ENCODE results near the gene EHHADH. TPM values are rescaled to one million over a fixed set of nuclear protein-coding genes. Genes with fewer than 3 reads are reported as not detected.

EHHADH gene
- total and polyA plus RNA-seq, 9 of the 15 experiments (the other 6 are each of a cell fraction or from before 2014, with no cell fraction given) = 3.6 to 6.4 (median 5.4) TPM

DNA sequence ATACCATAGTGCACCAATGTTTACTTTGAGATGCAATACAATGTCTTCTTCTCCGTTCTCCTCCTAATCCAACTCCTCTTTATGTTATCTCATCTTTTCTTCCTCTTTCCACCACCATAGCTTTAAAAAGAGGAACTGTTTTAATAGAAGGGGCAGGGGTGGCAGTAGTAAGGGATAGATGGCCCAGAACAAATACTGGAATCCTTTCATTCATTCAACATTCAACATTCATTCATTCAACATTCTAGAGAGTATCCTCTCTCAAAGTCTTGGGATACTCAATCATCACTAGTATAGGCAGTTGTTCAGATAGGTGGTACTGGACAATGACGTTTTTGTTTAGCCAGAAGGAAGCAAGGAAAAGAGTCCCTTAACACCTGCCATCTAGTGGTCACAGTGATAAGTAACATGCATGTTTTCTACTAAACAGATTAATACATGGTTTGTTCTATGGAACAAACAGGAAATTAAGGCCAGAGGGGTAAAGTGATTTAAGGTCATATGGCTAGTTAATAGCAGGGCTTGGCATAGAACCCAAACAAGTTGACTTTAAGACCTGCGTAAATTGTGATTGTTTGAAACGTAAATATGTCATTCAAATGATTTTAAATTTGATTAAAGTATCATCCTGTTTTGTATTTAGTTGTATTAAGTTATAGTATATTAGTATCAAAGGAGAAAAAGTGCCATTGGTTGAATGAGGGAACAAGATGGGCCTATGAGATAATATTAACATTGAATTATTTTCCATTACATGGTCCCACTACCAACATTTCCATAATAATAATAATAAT lies 26.9 kb upstream of the EHHADH start (continued):
- 0 out of 2 replicates have a peak, but pooled peaks have one; percentile 22 for TF ChIP-seq GATAD2B (IDR thresholded peaks at IDR 0.05; ENCODE audit: borderline replicate concordance)
- no peak for TF ChIP-seq SMARCA5 (IDR thresholded peaks at IDR 0.05)
- TF ChIP-seq, protein P1, sequence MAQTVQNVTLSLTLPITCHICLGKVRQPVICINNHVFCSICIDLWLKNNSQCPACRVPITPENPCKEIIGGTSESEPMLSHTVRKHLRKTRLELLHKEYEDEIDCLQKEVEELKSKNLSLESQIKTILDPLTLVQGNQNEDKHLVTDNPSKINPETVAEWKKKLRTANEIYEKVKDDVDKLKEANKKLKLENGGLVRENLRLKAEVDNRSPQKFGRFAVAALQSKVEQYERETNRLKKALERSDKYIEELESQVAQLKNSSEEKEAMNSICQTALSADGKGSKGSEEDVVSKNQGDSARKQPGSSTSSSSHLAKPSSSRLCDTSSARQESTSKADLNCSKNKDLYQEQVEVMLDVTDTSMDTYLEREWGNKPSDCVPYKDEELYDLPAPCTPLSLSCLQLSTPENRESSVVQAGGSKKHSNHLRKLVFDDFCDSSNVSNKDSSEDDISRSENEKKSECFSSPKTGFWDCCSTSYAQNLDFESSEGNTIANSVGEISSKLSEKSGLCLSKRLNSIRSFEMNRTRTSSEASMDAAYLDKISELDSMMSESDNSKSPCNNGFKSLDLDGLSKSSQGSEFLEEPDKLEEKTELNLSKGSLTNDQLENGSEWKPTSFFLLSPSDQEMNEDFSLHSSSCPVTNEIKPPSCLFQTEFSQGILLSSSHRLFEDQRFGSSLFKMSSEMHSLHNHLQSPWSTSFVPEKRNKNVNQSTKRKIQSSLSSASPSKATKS (CRISPR knock-in tag; IDR thresholded peaks at IDR 0.05) = no peak
- no peak for TF ChIP-seq CBFB (CRISPR knock-in tag; IDR thresholded peaks at IDR 0.05)
- no peak for TF ChIP-seq SIRT6 (IDR thresholded peaks at IDR 0.05; ENCODE audit: low read depth, low read length)
- TF ChIP-seq MTA2 (IDR thresholded peaks at IDR 0.05; ENCODE audit: low read depth) = no peak
- TF ChIP-seq ZNF77 (CRISPR knock-in tag; IDR thresholded peaks at IDR 0.05) = no peak
- TF ChIP-seq ETV6 (IDR thresholded peaks at IDR 0.05; ENCODE audit: borderline replicate concordance in 1 of 2, low read depth in 2 of 2, low read length in 1 of 2) = peak; percentile 35 to 61; a peak in 2 of 4 replicates
- TF ChIP-seq ETV6 (CRISPR knock-in tag; IDR thresholded peaks at IDR 0.05; ENCODE audit: borderline replicate concordance) = no peak
- TF ChIP-seq SIX5 (IDR thresholded peaks at IDR 0.05; ENCODE audit: borderline replicate concordance in 1 of 2, insufficient read depth in 1 of 2, low read depth in 1 of 2, low read length in 2 of 2) = no peak
- no peak for TF ChIP-seq MYC (IDR thresholded peaks at IDR 0.05; ENCODE audit: low read depth, low read length)
- no peak for TF ChIP-seq MYC (CRISPR knock-in tag; IDR thresholded peaks at IDR 0.05; ENCODE audit: borderline replicate concordance, low read depth)
- TF ChIP-seq, protein P2, sequence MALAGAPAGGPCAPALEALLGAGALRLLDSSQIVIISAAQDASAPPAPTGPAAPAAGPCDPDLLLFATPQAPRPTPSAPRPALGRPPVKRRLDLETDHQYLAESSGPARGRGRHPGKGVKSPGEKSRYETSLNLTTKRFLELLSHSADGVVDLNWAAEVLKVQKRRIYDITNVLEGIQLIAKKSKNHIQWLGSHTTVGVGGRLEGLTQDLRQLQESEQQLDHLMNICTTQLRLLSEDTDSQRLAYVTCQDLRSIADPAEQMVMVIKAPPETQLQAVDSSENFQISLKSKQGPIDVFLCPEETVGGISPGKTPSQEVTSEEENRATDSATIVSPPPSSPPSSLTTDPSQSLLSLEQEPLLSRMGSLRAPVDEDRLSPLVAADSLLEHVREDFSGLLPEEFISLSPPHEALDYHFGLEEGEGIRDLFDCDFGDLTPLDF (CRISPR knock-in tag; IDR thresholded peaks at IDR 0.05) = no peak
- TF ChIP-seq YBX1 (IDR thresholded peaks at IDR 0.05) = no peak
- TF ChIP-seq, protein P3, sequence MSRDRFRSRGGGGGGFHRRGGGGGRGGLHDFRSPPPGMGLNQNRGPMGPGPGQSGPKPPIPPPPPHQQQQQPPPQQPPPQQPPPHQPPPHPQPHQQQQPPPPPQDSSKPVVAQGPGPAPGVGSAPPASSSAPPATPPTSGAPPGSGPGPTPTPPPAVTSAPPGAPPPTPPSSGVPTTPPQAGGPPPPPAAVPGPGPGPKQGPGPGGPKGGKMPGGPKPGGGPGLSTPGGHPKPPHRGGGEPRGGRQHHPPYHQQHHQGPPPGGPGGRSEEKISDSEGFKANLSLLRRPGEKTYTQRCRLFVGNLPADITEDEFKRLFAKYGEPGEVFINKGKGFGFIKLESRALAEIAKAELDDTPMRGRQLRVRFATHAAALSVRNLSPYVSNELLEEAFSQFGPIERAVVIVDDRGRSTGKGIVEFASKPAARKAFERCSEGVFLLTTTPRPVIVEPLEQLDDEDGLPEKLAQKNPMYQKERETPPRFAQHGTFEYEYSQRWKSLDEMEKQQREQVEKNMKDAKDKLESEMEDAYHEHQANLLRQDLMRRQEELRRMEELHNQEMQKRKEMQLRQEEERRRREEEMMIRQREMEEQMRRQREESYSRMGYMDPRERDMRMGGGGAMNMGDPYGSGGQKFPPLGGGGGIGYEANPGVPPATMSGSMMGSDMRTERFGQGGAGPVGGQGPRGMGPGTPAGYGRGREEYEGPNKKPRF (IDR thresholded peaks at IDR 0.05; ENCODE audit: low read depth, low read length) = no peak
- TF ChIP-seq PHF8 (IDR thresholded peaks at IDR 0.05; ENCODE audit: borderline replicate concordance, low read length) = no peak
- TF ChIP-seq GATAD2A (IDR thresholded peaks at IDR 0.05) = no peak
- no peak for TF ChIP-seq ARHGAP35 (IDR thresholded peaks at IDR 0.05; ENCODE audit: partially characterized antibody)
- peak; percentile 80 for TF ChIP-seq CTBP1 (IDR thresholded peaks at IDR 0.05; ENCODE audit: borderline replicate concordance)
- TF ChIP-seq RBBP5 (IDR thresholded peaks at IDR 0.05; ENCODE audit: borderline replicate concordance, insufficient read depth, low read length, poor library complexity, severe bottlenecking) = no peak
- TF ChIP-seq, protein P4, sequence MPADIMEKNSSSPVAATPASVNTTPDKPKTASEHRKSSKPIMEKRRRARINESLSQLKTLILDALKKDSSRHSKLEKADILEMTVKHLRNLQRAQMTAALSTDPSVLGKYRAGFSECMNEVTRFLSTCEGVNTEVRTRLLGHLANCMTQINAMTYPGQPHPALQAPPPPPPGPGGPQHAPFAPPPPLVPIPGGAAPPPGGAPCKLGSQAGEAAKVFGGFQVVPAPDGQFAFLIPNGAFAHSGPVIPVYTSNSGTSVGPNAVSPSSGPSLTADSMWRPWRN (IDR thresholded peaks at IDR 0.05; ENCODE audit: low read depth) = no peak

Data from K562 (cell line).